ENCODE results near the gene GBE1.

DNA sequence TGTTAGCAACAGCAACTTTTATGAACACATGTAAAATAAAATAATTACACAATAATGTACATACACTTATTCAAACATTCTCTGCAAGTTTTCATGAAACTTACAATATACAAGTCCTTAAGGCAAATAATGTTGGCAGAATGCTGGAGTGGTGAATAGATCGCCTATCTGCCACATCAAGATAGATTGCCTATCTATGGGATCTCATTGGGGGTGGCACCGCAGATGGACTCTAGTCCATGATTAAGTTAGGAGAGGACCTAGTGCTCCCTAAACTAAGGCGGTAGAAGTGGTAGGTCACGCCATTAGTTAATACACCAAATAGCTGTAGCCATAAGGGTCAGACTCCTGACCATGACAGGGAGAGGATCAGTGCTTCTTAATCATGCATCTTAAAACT is 315.7 kb downstream of the GBE1 start:
- TF ChIP-seq, protein P1, sequence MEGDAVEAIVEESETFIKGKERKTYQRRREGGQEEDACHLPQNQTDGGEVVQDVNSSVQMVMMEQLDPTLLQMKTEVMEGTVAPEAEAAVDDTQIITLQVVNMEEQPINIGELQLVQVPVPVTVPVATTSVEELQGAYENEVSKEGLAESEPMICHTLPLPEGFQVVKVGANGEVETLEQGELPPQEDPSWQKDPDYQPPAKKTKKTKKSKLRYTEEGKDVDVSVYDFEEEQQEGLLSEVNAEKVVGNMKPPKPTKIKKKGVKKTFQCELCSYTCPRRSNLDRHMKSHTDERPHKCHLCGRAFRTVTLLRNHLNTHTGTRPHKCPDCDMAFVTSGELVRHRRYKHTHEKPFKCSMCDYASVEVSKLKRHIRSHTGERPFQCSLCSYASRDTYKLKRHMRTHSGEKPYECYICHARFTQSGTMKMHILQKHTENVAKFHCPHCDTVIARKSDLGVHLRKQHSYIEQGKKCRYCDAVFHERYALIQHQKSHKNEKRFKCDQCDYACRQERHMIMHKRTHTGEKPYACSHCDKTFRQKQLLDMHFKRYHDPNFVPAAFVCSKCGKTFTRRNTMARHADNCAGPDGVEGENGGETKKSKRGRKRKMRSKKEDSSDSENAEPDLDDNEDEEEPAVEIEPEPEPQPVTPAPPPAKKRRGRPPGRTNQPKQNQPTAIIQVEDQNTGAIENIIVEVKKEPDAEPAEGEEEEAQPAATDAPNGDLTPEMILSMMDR (IDR thresholded peaks at IDR 0.05), result no peak
- TF ChIP-seq POLR2A (IDR thresholded peaks at IDR 0.05), result no peak

Data from body of pancreas (tissue), 4 donors.